Prostate gland (tissue), 2 donors: ENCODE data around the gene ARHGAP6. TPM values are rescaled to one million over a fixed set of nuclear protein-coding genes. Genes with fewer than 3 reads are reported as not detected.

Experiments
- DNase-seq: peaks from one replicate; pipeline ENCODE4 v3.0.0-alpha.2; 2019; ENCODE audit warnings: low spot score
- H3K27ac ChIP-seq, 2 donors: fragments of 200-600 bp; sonication (generic); 2 replicates each; pipeline ENCODE4 v1.5.1; 2017 to 2019
- H3K27me3 ChIP-seq: fragments of 200-600 bp; sonication (generic); replicated peaks from 2 replicates; pipeline ENCODE4 v1.5.1; 2019; ENCODE audit not compliant: insufficient read depth
- H3K36me3 ChIP-seq, 2 donors: fragments of 200-600 bp; sonication (generic); 1 replicate in 1 of 2; 2 replicates in 1 of 2; pipeline versions ENCODE4 v1.5.1 to v1.8.1; 2017 to 2019
- H3K4me1 ChIP-seq: fragments of 200-600 bp; sonication (generic); replicated peaks from 2 replicates; pipeline ENCODE4 v1.5.1; 2019
- H3K4me3 ChIP-seq, 2 donors: fragments of 200-600 bp; sonication (generic); 2 replicates each; pipeline ENCODE4 v1.5.1; 2017 to 2019
- H3K9me3 ChIP-seq: fragments of 200-600 bp; sonication (generic); 2 replicates; pipeline ENCODE4 v1.5.1; 2017
- CTCF ChIP-seq, 4 experiments: fragments of 200-600 bp in 2 of 4; fragments of 450-650 bp in 2 of 4; sonication (generic) in 2 of 4; IDR thresholded peaks; 1 replicate in 3 of 4; 2 replicates in 1 of 4; pipeline ENCODE4 v1.5.1; 2016 to 2019; ENCODE audit warnings: antibody characterized with exemption in 4 of 4, mild to moderate bottlenecking in 2 of 4, moderate library complexity in 2 of 4
- POLR2A ChIP-seq: fragments of 450-650 bp; IDR thresholded peaks from one replicate; pipeline ENCODE4 v1.6.1; 2016; ENCODE audit warnings: antibody characterized with exemption, mild to moderate bottlenecking
- POLR2AphosphoS5 ChIP-seq: sonication (generic); formaldehyde crosslinking; IDR thresholded peaks from one replicate; pipeline ENCODE4 v1.6.1; 2017; ENCODE audit warnings: antibody characterized with exemption
- WGBS: methylation state at CpG from one replicate; pipeline ENCODE4 v1.1.5; 2018; 5-methylcytosine and 5-hydroxymethylcytosine counted together
- intact Hi-C: fragments of 100-400 bp; cut with DNase I; formaldehyde crosslinking; loops from one replicate; pipeline ENCODE4 v1.14.2; 2022
- total RNA-seq, 2 donors: library from RNA; depleted of rRNA; stranded (reverse); fragments of >200 nt; gene quantifications; one replicate each; pipeline ENCODE4 v1.1.0, GENCODE V29; 2016

Gene ARHGAP6
- total RNA-seq, 2 donors from 2014 or later: 72.6 to 73.7 TPM

- Histone ChIP-seq H3K27ac (no peak overlapping the region), H3K4me1 (no peaks in the 10 kb centered on the region), H3K36me3 (no peaks in the 10 kb centered on the region), H3K9me3 (no peaks in the 10 kb centered on the region), H3K4me3 (no peak overlapping the region), H3K27me3 (no peaks in the 10 kb centered on the region)
- TF ChIP-seq CTCF (IDR thresholded peaks at IDR 0.05) (no peak), POLR2A (no peak), POLR2AphosphoS5 (no peak)
- intact Hi-C loops: no loop called here
- no peak for DNase-seq
- WGBS: 49% methylated on average over 9 of the region's 9 CpGs
Observed at GRCh38 chrX:11406109-11406765, 259.5 kb downstream of the ARHGAP6 start.

GRCh38 chrX:11403631-11404030 is 262.1 kb downstream of the ARHGAP6 start:
- Histone ChIP-seq H3K4me3 (no peak overlapping the region), H3K27ac (no peak overlapping the region), H3K9me3 (no peaks in the 10 kb centered on the region), H3K36me3 (no peaks in the 10 kb centered on the region), H3K4me1 (no peaks in the 10 kb centered on the region), H3K27me3 (no peaks in the 10 kb centered on the region)
- intact Hi-C loops: no loop called here
- no peak for DNase-seq
- 63% methylated on average over 3 of the region's 3 CpGs for WGBS
- no peak for TF ChIP-seq POLR2A
- TF ChIP-seq POLR2AphosphoS5: no peak
- TF ChIP-seq CTCF (IDR thresholded peaks at IDR 0.05): no peak

- no peak overlapping the region for H3K27ac ChIP-seq
- H3K36me3 ChIP-seq: no peaks in the 10 kb centered on the region
- no peaks in the 10 kb centered on the region for H3K4me1 ChIP-seq
- TF ChIP-seq POLR2AphosphoS5 (no peak), CTCF (IDR thresholded peaks at IDR 0.05) (no peak), POLR2A (no peak)
- no peaks in the 10 kb centered on the region for H3K9me3 ChIP-seq
- intact Hi-C loops: no loop called here
- WGBS: 54% methylated on average over 2 of the region's 2 CpGs
- no peaks in the 10 kb centered on the region for H3K27me3 ChIP-seq
- no peak for DNase-seq
- H3K4me3 ChIP-seq: no peak overlapping the region
Observed at GRCh38 chrX:11401966-11402365, 263.8 kb downstream of the ARHGAP6 start.

GRCh38 chrX:11399489-11400094 is 266.1 kb downstream of the ARHGAP6 start:
- Histone ChIP-seq H3K27ac (no peak overlapping the region), H3K4me3 (no peak overlapping the region), H3K4me1 (no peaks in the 10 kb centered on the region), H3K9me3 (no peaks in the 10 kb centered on the region), H3K27me3 (no peaks in the 10 kb centered on the region), H3K36me3 (no peaks in the 10 kb centered on the region)
- no peak for TF ChIP-seq POLR2A
- TF ChIP-seq POLR2AphosphoS5: no peak
- TF ChIP-seq CTCF (IDR thresholded peaks at IDR 0.05): no peak
- intact Hi-C loops: no loop called here
- 97% methylated on average over 2 of the region's 2 CpGs for WGBS
- DNase-seq: no peak

GRCh38 chrX:11398785-11399184 is 266.9 kb downstream of the ARHGAP6 start:
- no peaks in the 10 kb centered on the region for H3K27me3 ChIP-seq
- no peak for DNase-seq

More at GRCh38 chrX:11398785-11399184, 266.9 kb downstream of the ARHGAP6 start:
- Histone ChIP-seq H3K4me3 (no peak overlapping the region), H3K9me3 (no peaks in the 10 kb centered on the region), H3K27ac (no peak overlapping the region), H3K36me3 (no peaks in the 10 kb centered on the region), H3K4me1 (no peaks in the 10 kb centered on the region)
- intact Hi-C loops: no loop called here
- WGBS: 19% methylated on average over 1 of the region's 1 CpG
- no peak for TF ChIP-seq POLR2AphosphoS5
- TF ChIP-seq CTCF (IDR thresholded peaks at IDR 0.05): no peak
- no peak for TF ChIP-seq POLR2A
